GM23338 (cell line): ENCODE measurements around the gene PRPF31. TPM values are rescaled to one million over a fixed set of nuclear protein-coding genes. Genes with fewer than 3 reads are reported as not detected.

Experiments used
- ATAC-seq: fragments of 200-7000 bp; cut with Tn5 transposase; 3 replicates; pipeline ENCODE4 v1.9.1; 2020
- DNase-seq: peaks from one replicate; pipeline ENCODE4 v3.0.0-alpha.2; 2015; ENCODE audit warnings: low spot score
- H2AFZ ChIP-seq: fragments of 200-600 bp; sonication (generic); 2 replicates; pipeline ENCODE4 v1.8.0; 2016; ENCODE audit warnings: antibody characterized with exemption, mild to moderate bottlenecking, moderate library complexity
- H3F3A ChIP-seq: fragments of 200-600 bp; sonication (generic); replicated peaks from 2 replicates; pipeline ENCODE4 v1.8.0; 2017; ENCODE audit warnings: antibody characterized with exemption, mixed run types, low read depth
- H3K27ac ChIP-seq: fragments of 200-600 bp; sonication (generic); 2 replicates; pipeline ENCODE4 v1.6.1; 2016; ENCODE audit warnings: low read depth
- H3K27me3 ChIP-seq: fragments of 200-600 bp; sonication (generic); 2 replicates; pipeline ENCODE4 v1.8.0; 2016; ENCODE audit warnings: mild to moderate bottlenecking, mixed run types, moderate library complexity; ENCODE audit not compliant: insufficient read depth
- H3K36me3 ChIP-seq: fragments of 200-600 bp; sonication (generic); 2 replicates; pipeline ENCODE4 v1.8.0; 2016; ENCODE audit warnings: mild to moderate bottlenecking; ENCODE audit not compliant: insufficient read depth
- H3K4me1 ChIP-seq: fragments of 200-600 bp; sonication (generic); 2 replicates; pipeline ENCODE4 v1.8.0; 2016; ENCODE audit warnings: mild to moderate bottlenecking, moderate library complexity; ENCODE audit not compliant: insufficient read depth
- H3K4me2 ChIP-seq: fragments of 200-600 bp; sonication (generic); 2 replicates; pipeline ENCODE4 v1.7.1; 2017; ENCODE audit warnings: mixed run types
- H3K4me3 ChIP-seq: fragments of 200-600 bp; sonication (generic); 2 replicates; pipeline ENCODE4 v1.6.1; 2016; ENCODE audit warnings: mixed run types
- H3K79me2 ChIP-seq: fragments of 200-600 bp; sonication (generic); replicated peaks from 2 replicates; pipeline ENCODE4 v1.8.0; 2017; ENCODE audit warnings: mild to moderate bottlenecking; ENCODE audit not compliant: insufficient read depth
- H3K9me2 ChIP-seq: fragments of 200-600 bp; sonication (generic); 2 replicates; pipeline ENCODE4 v1.8.0; 2017; ENCODE audit not compliant: insufficient read depth
- H4K20me1 ChIP-seq: fragments of 200-600 bp; sonication (generic); replicated peaks from 2 replicates; pipeline ENCODE4 v1.8.0; 2017; ENCODE audit warnings: mild to moderate bottlenecking; ENCODE audit not compliant: insufficient read depth
- H3K27ac Mint-ChIP-seq: 2 replicates; pipeline ENCODE4 v1.8.0; 2020; ENCODE audit warnings: inconsistent platforms, mild to moderate bottlenecking, moderate library complexity, mixed read lengths
- H3K27me3 Mint-ChIP-seq: 3 replicates; pipeline ENCODE4 v1.8.0; 2022; ENCODE audit warnings: low read depth, mild to moderate bottlenecking, moderate library complexity, mixed read lengths, inconsistent platforms; ENCODE audit not compliant: insufficient read depth, poor library complexity
- H3K36me3 Mint-ChIP-seq: 3 replicates; pipeline ENCODE4 v1.8.0; 2021; ENCODE audit warnings: low read depth, mild to moderate bottlenecking, inconsistent platforms, moderate library complexity, mixed read lengths
- H3K4me1 Mint-ChIP-seq: 3 replicates; pipeline ENCODE4 v1.8.0; 2020; ENCODE audit warnings: mild to moderate bottlenecking, inconsistent platforms, mixed read lengths
- H3K4me3 Mint-ChIP-seq: 3 replicates; pipeline ENCODE4 v1.8.0; 2021; ENCODE audit warnings: moderate library complexity, mild to moderate bottlenecking, inconsistent platforms, mixed read lengths
- H3K9me3 Mint-ChIP-seq: 3 replicates; pipeline ENCODE4 v1.8.0; 2020; ENCODE audit warnings: moderate library complexity, mild to moderate bottlenecking, inconsistent platforms, mixed read lengths
- CREB1 ChIP-seq: fragments of 250-450 bp; sonication (Bioruptor Pico); IDR thresholded peaks from 2 replicates; pipeline ENCODE4 v1.5.0; 2020; ENCODE audit warnings: low read depth, mild to moderate bottlenecking, moderate library complexity
- CTCF ChIP-seq, 2 experiments: fragments of 200-600 bp in 1 of 2; sonication (generic) in 1 of 2; conservative IDR thresholded peaks; 2 replicates each; pipeline versions ENCODE4 v1.5.1 to v1.6.1; 2016 to 2017; ENCODE audit warnings: antibody characterized with exemption in 2 of 2, low read depth in 2 of 2, mild to moderate bottlenecking in 2 of 2, moderate library complexity in 1 of 2
- EZH2 ChIP-seq: fragments of 200-600 bp; sonication (generic); IDR thresholded peaks from one replicate; pipeline ENCODE4 v1.8.0; 2017; ENCODE audit warnings: antibody characterized with exemption, mild to moderate bottlenecking, low read depth; ENCODE audit not compliant: unreplicated experiment
- JUNB ChIP-seq: IDR thresholded peaks from one replicate; pipeline ENCODE4 v1.6.1; 2016; ENCODE audit warnings: antibody characterized with exemption; ENCODE audit not compliant: unreplicated experiment
- NANOG ChIP-seq: IDR thresholded peaks from 2 replicates; pipeline ENCODE4 v1.6.1; 2016; ENCODE audit warnings: antibody characterized with exemption, borderline replicate concordance
- REST ChIP-seq: IDR thresholded peaks from one replicate; pipeline ENCODE4 v1.6.1; 2018; ENCODE audit warnings: antibody characterized with exemption; ENCODE audit not compliant: unreplicated experiment
- STAT1 ChIP-seq: IDR thresholded peaks from one replicate; pipeline ENCODE4 v1.6.1; 2016; ENCODE audit warnings: antibody characterized with exemption; ENCODE audit not compliant: unreplicated experiment
- ZNF331 ChIP-seq: fragments of 250-450 bp; sonication (Bioruptor Pico); IDR thresholded peaks from 2 replicates; pipeline ENCODE4 v1.5.0; 2020; ENCODE audit warnings: low read depth, mild to moderate bottlenecking, moderate library complexity
- polyA plus RNA-seq: library from polyadenylated mRNA; unstranded; fragments of >200 nt; fragmentation: Nextera tagmentation; extraction: Ambion mirVana; gene quantifications from 2 replicates; pipeline ENCODE4 v1.2.1, GENCODE V29; 2016
- total RNA-seq: library from RNA; depleted of rRNA; stranded (reverse); fragments of >200 nt; shearing (Covaris generic); gene quantifications from 2 replicates; pipeline ENCODE4 v1.2.3, GENCODE V29; 2014
- TF ChIP-seq, protein P1 (sequence below): IDR thresholded peaks from 2 replicates; pipeline ENCODE4 v1.6.1; 2016; ENCODE audit warnings: antibody characterized with exemption
- TF ChIP-seq, protein P2 (sequence below): fragments of 250-450 bp; sonication (Bioruptor Pico); IDR thresholded peaks from 2 replicates; pipeline ENCODE4 v1.5.0; 2020; ENCODE audit warnings: mild to moderate bottlenecking, moderate library complexity

The PRPF31 gene
- total and polyA plus RNA-seq, 2 experiments from 2014 or later: 83.3 to 94.2 TPM

GRCh38 chr19:54142166-54142780 lies 26.7 kb downstream of the PRPF31 start:
- Mint-ChIP-seq H3K4me3 (no peak overlapping the region), H3K27me3 (peaks cover 14% of the 10 kb centered on the region), H3K9me3 (no peaks in the 10 kb centered on the region; the same call in 2 of the 3 replicates), H3K27ac (no peak overlapping the region), H3K4me1 (peaks cover 23% of the 10 kb centered on the region), H3K36me3 (peaks cover 72% of the 10 kb centered on the region)
- H4K20me1 ChIP-seq: peaks cover 51% of the 10 kb centered on the region
- H3K79me2 ChIP-seq: peaks cover 51% of the 10 kb centered on the region
- no peak overlapping the region for H3K4me3 ChIP-seq
- ATAC-seq: no peak
- no peaks in the 10 kb centered on the region for H3K9me2 ChIP-seq
- DNase-seq: no peak
- no peaks in the 10 kb centered on the region; the same call in 1 of the 2 replicates for H3K4me1 ChIP-seq
- H2AFZ ChIP-seq: no peak overlapping the region
- H3K36me3 ChIP-seq: peaks cover 24% of the 10 kb centered on the region
- 0 out of 2 replicates have a peak, but pooled peaks cover 3% of the 10 kb centered on the region for H3F3A ChIP-seq
- H3K27me3 ChIP-seq: no peaks in the 10 kb centered on the region
- no peak overlapping the region for H3K4me2 ChIP-seq
- no peak for TF ChIP-seq NANOG
- TF ChIP-seq JUNB: no peak
- TF ChIP-seq STAT1: no peak
- TF ChIP-seq, protein P1, sequence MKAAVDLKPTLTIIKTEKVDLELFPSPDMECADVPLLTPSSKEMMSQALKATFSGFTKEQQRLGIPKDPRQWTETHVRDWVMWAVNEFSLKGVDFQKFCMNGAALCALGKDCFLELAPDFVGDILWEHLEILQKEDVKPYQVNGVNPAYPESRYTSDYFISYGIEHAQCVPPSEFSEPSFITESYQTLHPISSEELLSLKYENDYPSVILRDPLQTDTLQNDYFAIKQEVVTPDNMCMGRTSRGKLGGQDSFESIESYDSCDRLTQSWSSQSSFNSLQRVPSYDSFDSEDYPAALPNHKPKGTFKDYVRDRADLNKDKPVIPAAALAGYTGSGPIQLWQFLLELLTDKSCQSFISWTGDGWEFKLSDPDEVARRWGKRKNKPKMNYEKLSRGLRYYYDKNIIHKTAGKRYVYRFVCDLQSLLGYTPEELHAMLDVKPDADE: no peak
- no peak for TF ChIP-seq EZH2
- TF ChIP-seq, protein P2, sequence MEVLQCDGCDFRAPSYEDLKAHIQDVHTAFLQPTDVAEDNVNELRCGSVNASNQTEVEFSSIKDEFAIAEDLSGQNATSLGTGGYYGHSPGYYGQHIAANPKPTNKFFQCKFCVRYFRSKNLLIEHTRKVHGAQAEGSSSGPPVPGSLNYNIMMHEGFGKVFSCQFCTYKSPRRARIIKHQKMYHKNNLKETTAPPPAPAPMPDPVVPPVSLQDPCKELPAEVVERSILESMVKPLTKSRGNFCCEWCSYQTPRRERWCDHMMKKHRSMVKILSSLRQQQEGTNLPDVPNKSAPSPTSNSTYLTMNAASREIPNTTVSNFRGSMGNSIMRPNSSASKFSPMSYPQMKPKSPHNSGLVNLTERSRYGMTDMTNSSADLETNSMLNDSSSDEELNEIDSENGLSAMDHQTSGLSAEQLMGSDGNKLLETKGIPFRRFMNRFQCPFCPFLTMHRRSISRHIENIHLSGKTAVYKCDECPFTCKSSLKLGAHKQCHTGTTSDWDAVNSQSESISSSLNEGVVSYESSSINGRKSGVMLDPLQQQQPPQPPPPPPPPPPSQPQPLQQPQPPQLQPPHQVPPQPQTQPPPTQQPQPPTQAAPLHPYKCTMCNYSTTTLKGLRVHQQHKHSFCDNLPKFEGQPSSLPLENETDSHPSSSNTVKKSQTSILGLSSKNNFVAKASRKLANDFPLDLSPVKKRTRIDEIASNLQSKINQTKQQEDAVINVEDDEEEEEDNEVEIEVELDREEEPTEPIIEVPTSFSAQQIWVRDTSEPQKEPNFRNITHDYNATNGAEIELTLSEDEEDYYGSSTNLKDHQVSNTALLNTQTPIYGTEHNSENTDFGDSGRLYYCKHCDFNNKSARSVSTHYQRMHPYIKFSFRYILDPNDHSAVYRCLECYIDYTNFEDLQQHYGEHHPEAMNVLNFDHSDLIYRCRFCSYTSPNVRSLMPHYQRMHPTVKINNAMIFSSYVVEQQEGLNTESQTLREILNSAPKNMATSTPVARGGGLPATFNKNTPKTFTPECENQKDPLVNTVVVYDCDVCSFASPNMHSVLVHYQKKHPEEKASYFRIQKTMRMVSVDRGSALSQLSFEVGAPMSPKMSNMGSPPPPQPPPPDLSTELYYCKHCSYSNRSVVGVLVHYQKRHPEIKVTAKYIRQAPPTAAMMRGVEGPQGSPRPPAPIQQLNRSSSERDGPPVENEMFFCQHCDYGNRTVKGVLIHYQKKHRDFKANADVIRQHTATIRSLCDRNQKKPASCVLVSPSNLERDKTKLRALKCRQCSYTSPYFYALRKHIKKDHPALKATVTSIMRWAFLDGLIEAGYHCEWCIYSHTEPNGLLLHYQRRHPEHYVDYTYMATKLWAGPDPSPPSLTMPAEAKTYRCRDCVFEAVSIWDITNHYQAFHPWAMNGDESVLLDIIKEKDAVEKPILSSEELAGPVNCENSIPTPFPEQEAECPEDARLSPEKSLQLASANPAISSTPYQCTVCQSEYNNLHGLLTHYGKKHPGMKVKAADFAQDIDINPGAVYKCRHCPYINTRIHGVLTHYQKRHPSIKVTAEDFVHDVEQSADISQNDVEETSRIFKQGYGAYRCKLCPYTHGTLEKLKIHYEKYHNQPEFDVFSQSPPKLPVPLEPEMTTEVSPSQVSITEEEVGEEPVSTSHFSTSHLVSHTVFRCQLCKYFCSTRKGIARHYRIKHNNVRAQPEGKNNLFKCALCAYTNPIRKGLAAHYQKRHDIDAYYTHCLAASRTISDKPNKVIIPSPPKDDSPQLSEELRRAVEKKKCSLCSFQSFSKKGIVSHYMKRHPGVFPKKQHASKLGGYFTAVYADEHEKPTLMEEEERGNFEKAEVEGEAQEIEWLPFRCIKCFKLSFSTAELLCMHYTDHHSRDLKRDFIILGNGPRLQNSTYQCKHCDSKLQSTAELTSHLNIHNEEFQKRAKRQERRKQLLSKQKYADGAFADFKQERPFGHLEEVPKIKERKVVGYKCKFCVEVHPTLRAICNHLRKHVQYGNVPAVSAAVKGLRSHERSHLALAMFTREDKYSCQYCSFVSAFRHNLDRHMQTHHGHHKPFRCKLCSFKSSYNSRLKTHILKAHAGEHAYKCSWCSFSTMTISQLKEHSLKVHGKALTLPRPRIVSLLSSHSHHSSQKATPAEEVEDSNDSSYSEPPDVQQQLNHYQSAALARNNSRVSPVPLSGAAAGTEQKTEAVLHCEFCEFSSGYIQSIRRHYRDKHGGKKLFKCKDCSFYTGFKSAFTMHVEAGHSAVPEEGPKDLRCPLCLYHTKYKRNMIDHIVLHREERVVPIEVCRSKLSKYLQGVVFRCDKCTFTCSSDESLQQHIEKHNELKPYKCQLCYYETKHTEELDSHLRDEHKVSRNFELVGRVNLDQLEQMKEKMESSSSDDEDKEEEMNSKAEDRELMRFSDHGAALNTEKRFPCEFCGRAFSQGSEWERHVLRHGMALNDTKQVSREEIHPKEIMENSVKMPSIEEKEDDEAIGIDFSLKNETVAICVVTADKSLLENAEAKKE (CRISPR knock-in tag): no peak
- no peak for TF ChIP-seq CREB1
- TF ChIP-seq ZNF331: no peak
- no peak for TF ChIP-seq CTCF (conservative IDR thresholded peaks at IDR 0.05; ENCODE audit: low read depth in 2 of 2)
- no peak for TF ChIP-seq REST
- no peak overlapping the region for H3K27ac ChIP-seq
